Mesendoderm (in vitro differentiated cells): ENCODE measurements around the gene LGR4.

Source experiments
- DNase-seq: peaks from one replicate; pipeline ENCODE4 v3.0.0; 2013
- H2AK5ac ChIP-seq: 2 replicates; pipeline ENCODE4 v1.6.1; 2013; ENCODE audit warnings: low read length, inconsistent platforms
- H2BK120ac ChIP-seq: 2 replicates; pipeline ENCODE4 v1.6.1; 2013; ENCODE audit warnings: low read depth, mild to moderate bottlenecking, low read length, moderate library complexity, mixed read lengths
- H2BK15ac ChIP-seq: replicated peaks from 2 replicates; pipeline ENCODE4 v1.6.1; 2013; ENCODE audit warnings: low read depth, mild to moderate bottlenecking, moderate library complexity
- H2BK5ac ChIP-seq: 2 replicates; pipeline ENCODE4 v1.6.1; 2013; ENCODE audit warnings: low read length, inconsistent platforms
- H3K18ac ChIP-seq: 2 replicates; pipeline ENCODE4 v1.6.1; 2013; ENCODE audit warnings: mild to moderate bottlenecking, low read length, mixed read lengths
- H3K23ac ChIP-seq: one replicate; pipeline ENCODE4 v1.6.1; 2013; ENCODE audit warnings: low read length
- H3K27ac ChIP-seq: 2 replicates; pipeline ENCODE4 v1.5.1; 2013; ENCODE audit warnings: low read depth, mild to moderate bottlenecking, inconsistent platforms, low read length, moderate library complexity
- H3K27me3 ChIP-seq: 2 replicates; pipeline ENCODE4 v1.6.1; 2013; ENCODE audit warnings: low read length, control low read depth, mild to moderate bottlenecking, inconsistent platforms; ENCODE audit not compliant: insufficient read depth, poor library complexity
- H3K36me3 ChIP-seq: 2 replicates; pipeline ENCODE4 v1.6.1; 2013; ENCODE audit warnings: low read length, inconsistent platforms; ENCODE audit not compliant: control insufficient read depth, insufficient read depth
- H3K4ac ChIP-seq: one replicate; pipeline ENCODE4 v1.6.1; 2013; ENCODE audit warnings: low read depth, mild to moderate bottlenecking, low read length, moderate library complexity
- H3K4me1 ChIP-seq: 2 replicates; pipeline ENCODE4 v1.6.1; 2013; ENCODE audit warnings: low read depth, low read length, inconsistent platforms; ENCODE audit not compliant: control insufficient read depth
- H3K4me2 ChIP-seq: 2 replicates; pipeline ENCODE4 v1.6.1; 2013; ENCODE audit warnings: low read length
- H3K4me3 ChIP-seq: 2 replicates; pipeline ENCODE4 v1.5.1; 2013; ENCODE audit warnings: mild to moderate bottlenecking, low read length
- H3K56ac ChIP-seq: one replicate; pipeline ENCODE4 v1.6.1; 2013; ENCODE audit warnings: low read length
- H3K79me1 ChIP-seq: 2 replicates; pipeline ENCODE4 v1.6.1; 2013; ENCODE audit warnings: low read length, inconsistent platforms
- H3K79me2 ChIP-seq: 2 replicates; pipeline ENCODE4 v1.6.1; 2013; ENCODE audit warnings: mild to moderate bottlenecking, low read length; ENCODE audit not compliant: control insufficient read depth, insufficient read depth
- H3K9ac ChIP-seq: 2 replicates; pipeline ENCODE4 v1.6.1; 2013; ENCODE audit warnings: low read length, inconsistent platforms
- H4K5ac ChIP-seq: one replicate; pipeline ENCODE4 v1.6.1; 2013; ENCODE audit warnings: low read length
- H4K8ac ChIP-seq: one replicate; pipeline ENCODE4 v1.6.1; 2013; ENCODE audit warnings: low read depth, mild to moderate bottlenecking, control low read depth, low read length, moderate library complexity
- WGBS: extraction: QIAGEN DNeasy Blood & Tissue Kit; methylation state at CpG from one replicate; pipeline ENCODE4 v1.1.7; 2013; ENCODE audit warnings: low lambda C conversion rate, missing lambda C conversion rate; ENCODE audit not compliant: insufficient coverage; ENCODE audit errors: extremely low coverage; 5-methylcytosine and 5-hydroxymethylcytosine counted together

Gene LGR4

GRCh38 chr11:27466363-27466762, 6.2 kb downstream of the LGR4 start:
- no peak overlapping the region for H3K27ac ChIP-seq
- H2BK120ac ChIP-seq = no peak overlapping the region

GRCh38 chr11:27465629-27466028, 7.0 kb downstream of the LGR4 start:
- no peak overlapping the region for H3K4ac ChIP-seq
- H3K18ac ChIP-seq = no peak overlapping the region
- no peak overlapping the region for H3K4me2 ChIP-seq
- H3K79me1 ChIP-seq = peaks cover 8% of the 10 kb centered on the region
- WGBS = no CpG with 5 or more reads among the region's 3 CpGs
- no peak overlapping the region for H4K8ac ChIP-seq
- no peak overlapping the region for H3K4me3 ChIP-seq
- H3K56ac ChIP-seq = no peak overlapping the region
- no peak for DNase-seq
- no peak overlapping the region for H2BK15ac ChIP-seq
- H3K9ac ChIP-seq = no peak overlapping the region
- no peak overlapping the region for H3K23ac ChIP-seq
- no peak overlapping the region for H2BK120ac ChIP-seq
- H3K27ac ChIP-seq = no peak overlapping the region
- no peak overlapping the region for H2AK5ac ChIP-seq
- no peak overlapping the region for H4K5ac ChIP-seq
- H3K27me3 ChIP-seq = no peaks in the 10 kb centered on the region
- peaks cover 4% of the 10 kb centered on the region for H3K4me1 ChIP-seq
- H3K79me2 ChIP-seq = peaks cover 41% of the 10 kb centered on the region
- no peak overlapping the region for H2BK5ac ChIP-seq
- H3K36me3 ChIP-seq = no peaks in the 10 kb centered on the region

More at GRCh38 chr11:27466363-27466762, 6.2 kb downstream of the LGR4 start:
- H3K4me3 ChIP-seq = no peak overlapping the region
- no CpG with 5 or more reads among the region's 1 CpG for WGBS
- H3K27me3 ChIP-seq = no peaks in the 10 kb centered on the region
- peaks cover 4% of the 10 kb centered on the region for H3K4me1 ChIP-seq
- no peak overlapping the region for H2BK15ac ChIP-seq
- H3K18ac ChIP-seq = no peak overlapping the region
- H3K23ac ChIP-seq = no peak overlapping the region
- H3K4me2 ChIP-seq = no peak overlapping the region
- H4K5ac ChIP-seq = no peak overlapping the region
- peaks cover 48% of the 10 kb centered on the region for H3K79me2 ChIP-seq
- H4K8ac ChIP-seq = no peak overlapping the region
- no peaks in the 10 kb centered on the region for H3K36me3 ChIP-seq
- no peak overlapping the region for H2AK5ac ChIP-seq
- H3K4ac ChIP-seq = no peak overlapping the region
- no peak overlapping the region for H3K56ac ChIP-seq
- DNase-seq = no peak
- peaks cover 13% of the 10 kb centered on the region for H3K79me1 ChIP-seq
- H2BK5ac ChIP-seq = no peak overlapping the region
- H3K9ac ChIP-seq = no peak overlapping the region

- peaks cover 10% of the 10 kb centered on the region for H3K79me1 ChIP-seq
- H3K4me2 ChIP-seq = no peak overlapping the region
- H3K4ac ChIP-seq = no peak overlapping the region
- H4K8ac ChIP-seq = no peak overlapping the region
- H2BK120ac ChIP-seq = no peak overlapping the region
- DNase-seq = no peak
- peaks cover 38% of the 10 kb centered on the region for H3K79me2 ChIP-seq
- no peak overlapping the region for H2AK5ac ChIP-seq
- no CpG with 5 or more reads among the region's 2 CpGs for WGBS
- H3K18ac ChIP-seq = no peak overlapping the region
- no peak overlapping the region for H2BK15ac ChIP-seq
- peaks cover 2% of the 10 kb centered on the region for H3K4me1 ChIP-seq
- H3K23ac ChIP-seq = no peak overlapping the region
- H3K56ac ChIP-seq = no peak overlapping the region
- no peak overlapping the region for H2BK5ac ChIP-seq
- H4K5ac ChIP-seq = no peak overlapping the region
- no peaks in the 10 kb centered on the region for H3K36me3 ChIP-seq
- H3K4me3 ChIP-seq = no peak overlapping the region
- H3K9ac ChIP-seq = no peak overlapping the region
- H3K27ac ChIP-seq = no peak overlapping the region
- no peaks in the 10 kb centered on the region for H3K27me3 ChIP-seq
Measured at GRCh38 chr11:27464909-27465308, 7.7 kb downstream of the LGR4 start.

- H3K36me3 ChIP-seq = no peaks in the 10 kb centered on the region
- H2BK120ac ChIP-seq = no peak overlapping the region
- peaks cover 9% of the 10 kb centered on the region for H3K79me1 ChIP-seq
- H3K56ac ChIP-seq = peak overlapping the region; percentile 4
- no peak overlapping the region for H3K23ac ChIP-seq
- no peak overlapping the region for H2BK5ac ChIP-seq
- no CpG with 5 or more reads among the region's 2 CpGs for WGBS
- no peak overlapping the region for H4K5ac ChIP-seq
- no peak overlapping the region for H3K4me2 ChIP-seq
- H3K4ac ChIP-seq = no peak overlapping the region
- H3K9ac ChIP-seq = no peak overlapping the region
- no peak overlapping the region for H3K27ac ChIP-seq
- H3K4me3 ChIP-seq = no peak overlapping the region
- no peaks in the 10 kb centered on the region for H3K27me3 ChIP-seq
- H2AK5ac ChIP-seq = no peak overlapping the region
- peak; percentile 94 for DNase-seq
- H2BK15ac ChIP-seq = no peak overlapping the region
- H3K79me2 ChIP-seq = peaks cover 34% of the 10 kb centered on the region
- H3K4me1 ChIP-seq = no peaks in the 10 kb centered on the region
- peak overlapping the region; percentile 8 for H3K18ac ChIP-seq
- no peak overlapping the region for H4K8ac ChIP-seq
Measured at GRCh38 chr11:27464289-27464696, 8.3 kb downstream of the LGR4 start.

- no peak overlapping the region for H3K4me3 ChIP-seq
- H2BK5ac ChIP-seq = no peak overlapping the region
- H3K4me1 ChIP-seq = no peaks in the 10 kb centered on the region
- H2AK5ac ChIP-seq = no peak overlapping the region
- H3K9ac ChIP-seq = no peak overlapping the region
- no peak overlapping the region for H3K4me2 ChIP-seq
- no peak overlapping the region for H3K18ac ChIP-seq
- no peak overlapping the region for H4K5ac ChIP-seq
- DNase-seq = no peak
- H3K27me3 ChIP-seq = no peaks in the 10 kb centered on the region
- no peak overlapping the region for H3K23ac ChIP-seq
- H3K4ac ChIP-seq = no peak overlapping the region
- H2BK120ac ChIP-seq = no peak overlapping the region
- peaks cover 11% of the 10 kb centered on the region for H3K79me1 ChIP-seq
- no peak overlapping the region for H4K8ac ChIP-seq
- H3K36me3 ChIP-seq = no peaks in the 10 kb centered on the region
- no peak overlapping the region for H3K56ac ChIP-seq
- H3K79me2 ChIP-seq = peaks cover 27% of the 10 kb centered on the region
- no peak overlapping the region for H3K27ac ChIP-seq
- no CpG with 5 or more reads among the region's 5 CpGs for WGBS
- H2BK15ac ChIP-seq = no peak overlapping the region
Measured at GRCh38 chr11:27462543-27462942, 10.0 kb downstream of the LGR4 start.
